Measurements from ENCODE around the gene DRD1.
"Not testable (repeated sequence)": the region's sequence is repeated elsewhere in the genome, so short reads cannot be mapped to it uniquely, and the experiment has no call there.

DRD1 gene

GRCh38 chr5:175422058-175422457, 21.9 kb downstream of the DRD1 start:
- DNase-seq: no peak

- no peak for DNase-seq
These were observed 23.6 kb downstream of the DRD1 start for GRCh38 chr5:175420383-175420782.

- DNase-seq: no peak
These were observed 25.7 kb downstream of the DRD1 start for GRCh38 chr5:175418251-175418650.

- no peak for DNase-seq
These were observed 26.6 kb downstream of the DRD1 start for GRCh38 chr5:175417384-175417783.

- DNase-seq: no peak
These were observed 28.7 kb downstream of the DRD1 start for GRCh38 chr5:175415303-175415702.

- no peak for DNase-seq
These were observed 33.1 kb downstream of the DRD1 start for GRCh38 chr5:175410926-175411325.

GRCh38 chr5:175406300-175406699, 37.7 kb downstream of the DRD1 start:
- no peak for DNase-seq

- DNase-seq: not testable (repeated sequence)
These were observed 46.2 kb downstream of the DRD1 start for GRCh38 chr5:175397590-175398297.

GRCh38 chr5:175395430-175395829, 48.6 kb downstream of the DRD1 start:
- DNase-seq: not testable (repeated sequence)

- no peak for DNase-seq
These were observed 49.4 kb downstream of the DRD1 start for GRCh38 chr5:175394601-175395000.

GRCh38 chr5:175393897-175394296, 50.1 kb downstream of the DRD1 start:
- no peak for DNase-seq

GRCh38 chr5:175392236-175392635, 51.7 kb downstream of the DRD1 start:
- peak in 1 of 2 experiments; percentile 28 for DNase-seq

GRCh38 chr5:175390352-175391083, 53.5 kb downstream of the DRD1 start:
- no peak for DNase-seq

Data from NCI-H524 (cell line).